Activated T-helper 9 cell treated with anti-CD3 and anti-CD28 coated beads, Interleukin-2, amount 50 U/mL, for 16 hours (primary cell): Measurements from ENCODE around the gene ARHGAP15.
"Not testable (repeated sequence)": the region's sequence is repeated elsewhere in the genome, so short reads cannot be mapped to it uniquely, and the experiment has no call there.

Experiments used
- DNase-seq: peaks from one replicate; pipeline ENCODE4 v3.0.0-alpha.2; 2020; ENCODE audit warnings: low read depth

ARHGAP15 gene

DNA sequence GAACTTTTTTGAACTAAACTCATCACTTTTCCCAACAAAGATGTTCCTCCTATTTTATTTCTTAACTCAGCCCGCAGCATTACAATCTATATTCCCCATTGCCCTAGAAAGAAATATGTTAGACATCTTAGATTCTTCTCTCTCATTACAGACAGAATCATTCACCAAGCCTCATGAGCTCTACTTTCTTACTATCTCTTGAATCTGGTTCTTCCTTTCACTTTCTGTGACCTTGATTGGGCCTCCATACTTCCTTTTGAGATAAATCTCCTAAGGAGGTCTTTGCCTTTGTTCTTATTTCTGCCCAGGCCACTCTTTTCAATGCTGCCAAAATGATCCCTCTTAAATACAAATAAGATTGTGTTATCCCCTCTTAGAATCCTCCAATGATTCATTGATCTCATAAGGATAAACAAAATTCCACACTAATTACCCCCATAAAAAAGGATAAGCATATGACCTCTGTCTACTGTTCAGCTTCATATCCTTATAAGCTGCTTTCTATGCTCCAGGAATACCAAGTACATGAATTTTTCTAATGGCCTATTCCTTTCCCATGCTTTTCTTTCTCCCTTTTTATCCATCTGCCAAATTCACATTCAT, 400.0 kb downstream of the ARHGAP15 start:
- DNase-seq: no peak

- DNase-seq: no peak
Measured at GRCh38 chr2:143530758-143531157, 401.5 kb downstream of the ARHGAP15 start.

DNA sequence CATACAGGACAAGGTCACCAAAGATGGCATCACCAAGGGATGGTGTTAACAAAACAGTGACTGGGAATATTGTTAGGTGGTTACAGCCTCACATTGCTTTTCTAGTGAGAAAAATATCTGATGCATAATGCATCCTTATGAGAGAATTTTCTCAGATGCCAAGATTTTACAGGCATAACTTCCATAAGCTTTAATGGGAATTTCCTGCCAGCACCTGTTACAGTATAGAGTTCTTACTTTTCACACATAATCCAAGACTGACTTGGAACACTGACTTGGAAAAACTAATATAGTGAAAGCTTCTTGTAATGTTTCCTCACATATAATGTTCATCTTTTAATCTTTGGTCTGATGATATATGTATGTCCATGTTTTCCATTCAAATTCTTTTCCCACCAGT, 402.8 kb downstream of the ARHGAP15 start:
- DNase-seq: no peak

GRCh38 chr2:143533846-143534245, 404.6 kb downstream of the ARHGAP15 start:
- DNase-seq: no peak

- DNase-seq: no peak
Measured at GRCh38 chr2:143535802-143536201, 406.6 kb downstream of the ARHGAP15 start.

DNA sequence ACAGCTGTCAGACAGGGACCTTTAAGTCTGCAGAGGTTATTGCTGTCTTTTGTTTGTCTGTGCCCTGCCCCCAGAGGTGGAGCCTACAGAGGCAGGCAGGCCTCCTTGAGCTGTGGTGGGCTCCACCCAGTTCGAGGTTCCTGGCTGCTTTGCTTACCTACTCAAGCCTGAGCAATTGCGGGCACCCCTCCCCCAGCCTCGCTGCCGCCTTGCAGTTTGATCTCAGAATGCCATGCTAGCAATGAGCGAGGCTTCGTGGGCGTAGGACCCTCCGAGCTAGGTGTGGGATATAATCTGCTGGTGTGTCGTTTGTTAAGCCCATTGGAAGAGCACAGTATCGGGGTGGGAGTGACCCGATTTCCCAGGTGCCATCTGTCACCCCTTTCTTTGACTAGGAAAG, 412.7 kb downstream of the ARHGAP15 start:
- not testable (repeated sequence) for DNase-seq

DNA sequence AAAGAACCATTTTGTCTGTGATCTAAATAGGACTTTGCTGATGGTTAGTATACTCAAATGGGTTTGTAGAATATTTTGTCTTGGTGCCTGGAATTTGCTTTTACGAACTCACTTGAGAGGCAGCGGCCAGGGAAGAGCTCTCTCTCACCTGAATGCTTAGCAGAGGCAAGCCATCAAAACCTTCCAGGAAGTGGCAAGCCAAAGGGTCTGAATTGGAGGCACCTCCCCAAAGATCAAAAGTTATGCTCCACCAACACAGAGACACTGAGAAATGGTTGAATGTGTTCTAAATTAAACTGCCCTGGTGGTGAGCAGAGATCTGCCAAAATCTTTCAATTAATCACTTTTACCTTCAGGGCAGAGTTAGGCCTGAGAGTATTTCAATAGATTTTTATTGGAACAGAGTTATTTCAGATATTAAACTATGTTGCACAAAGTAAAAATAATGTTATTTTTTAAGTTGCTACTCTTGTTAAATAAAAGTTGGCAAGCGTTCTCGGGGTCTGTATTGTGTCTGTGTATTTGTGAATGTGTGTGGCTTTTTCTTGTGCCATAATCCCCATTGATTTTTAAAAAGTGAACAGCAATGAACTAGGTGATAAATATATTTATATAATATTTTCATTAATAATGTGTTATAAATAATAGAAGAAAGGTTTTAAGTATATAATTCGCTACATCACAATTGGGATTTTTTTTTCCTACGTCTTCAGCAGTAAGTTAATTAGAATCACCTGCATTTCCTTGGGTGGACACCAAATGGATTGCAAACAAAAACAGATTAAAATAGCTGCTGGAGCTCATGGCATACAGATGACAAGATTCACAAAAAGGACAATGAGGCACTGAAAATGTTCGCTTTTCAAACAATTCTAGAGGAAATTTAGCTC, 416.1 kb downstream of the ARHGAP15 start:
- no peak for DNase-seq

- DNase-seq: no peak
Measured at GRCh38 chr2:143545949-143546255, 416.7 kb downstream of the ARHGAP15 start.

DNA sequence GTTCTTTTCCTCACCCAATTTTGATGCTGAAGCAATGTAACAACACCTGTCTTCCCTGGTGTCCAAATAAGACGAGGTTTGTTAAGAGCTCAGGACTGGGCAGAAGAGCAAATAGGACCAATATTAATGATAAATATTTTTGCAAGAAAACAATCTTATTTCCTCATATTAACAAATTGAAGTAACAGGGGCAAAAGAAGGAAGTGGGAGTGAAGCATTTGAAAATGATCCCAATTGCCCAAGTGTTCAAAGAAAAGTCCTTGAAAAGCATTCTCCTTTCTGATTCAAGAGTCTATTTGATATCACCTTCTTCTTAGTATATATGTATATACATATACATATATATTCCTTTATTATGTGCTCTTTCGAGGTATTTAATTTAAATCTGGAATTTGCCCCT, 418.8 kb downstream of the ARHGAP15 start:
- DNase-seq: no peak

- DNase-seq: no peak
Measured at GRCh38 chr2:143550500-143550899, 421.3 kb downstream of the ARHGAP15 start.

GRCh38 chr2:143551971-143552650, 422.9 kb downstream of the ARHGAP15 start:
- no peak for DNase-seq

- no peak for DNase-seq
Measured at GRCh38 chr2:143553261-143553660, 424.0 kb downstream of the ARHGAP15 start.

DNA sequence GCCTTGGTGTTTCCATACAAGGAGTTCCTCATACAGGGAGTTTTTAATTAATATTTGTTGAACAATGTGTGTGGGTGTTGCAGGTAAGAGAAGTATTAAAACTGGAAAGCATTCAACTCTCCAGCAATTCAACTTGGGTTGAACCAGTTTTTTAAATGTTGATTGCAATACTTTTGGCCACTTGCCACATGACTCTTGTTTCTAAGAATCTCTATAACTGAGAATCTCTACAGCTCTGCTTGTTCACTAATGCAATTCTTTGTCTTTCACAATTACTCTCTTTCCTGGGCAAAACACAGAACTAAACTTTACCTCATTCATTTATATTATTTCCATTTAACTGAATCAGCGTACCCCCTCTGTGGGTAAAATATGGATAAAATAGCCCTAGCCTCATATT, 429.4 kb downstream of the ARHGAP15 start:
- DNase-seq: no peak

DNA sequence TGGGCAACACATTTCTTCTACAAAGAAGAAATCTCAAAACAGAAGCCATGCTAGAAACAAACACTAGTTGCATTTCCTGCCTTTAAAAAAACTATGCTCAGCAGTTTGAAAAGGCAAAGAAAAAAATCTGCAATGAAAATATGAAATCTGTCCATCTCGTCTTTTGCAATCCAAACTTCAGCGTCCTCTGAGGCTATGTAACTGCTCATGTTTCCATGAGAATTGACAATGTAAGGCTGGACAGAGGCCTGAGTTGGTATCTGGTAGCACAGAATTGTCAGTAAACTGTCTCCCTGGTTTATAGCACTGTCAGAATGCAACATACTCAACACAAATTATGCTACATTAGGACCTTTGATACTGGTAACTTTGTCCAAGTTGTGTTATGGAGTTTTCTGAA, 429.9 kb downstream of the ARHGAP15 start:
- no peak for DNase-seq

DNA sequence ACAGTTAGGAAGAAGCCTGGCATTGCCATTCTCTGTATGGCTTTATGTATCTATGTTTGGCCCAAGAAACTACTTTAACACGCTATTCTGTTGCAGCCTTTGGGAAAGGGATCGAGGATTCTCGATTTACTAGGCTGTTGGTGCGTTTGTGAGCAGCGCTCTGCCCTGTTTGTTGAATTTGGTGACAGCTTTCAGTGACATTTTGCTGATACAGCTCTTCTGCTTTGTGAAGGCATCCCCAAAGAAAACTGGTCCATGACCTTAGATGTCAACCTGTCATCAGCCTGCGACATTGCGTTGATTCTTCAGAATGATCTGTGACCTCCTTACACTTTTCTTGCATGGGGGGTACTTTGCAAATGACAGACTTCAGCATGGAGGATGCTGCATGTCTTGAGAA, 431.5 kb downstream of the ARHGAP15 start:
- DNase-seq: no peak

DNA sequence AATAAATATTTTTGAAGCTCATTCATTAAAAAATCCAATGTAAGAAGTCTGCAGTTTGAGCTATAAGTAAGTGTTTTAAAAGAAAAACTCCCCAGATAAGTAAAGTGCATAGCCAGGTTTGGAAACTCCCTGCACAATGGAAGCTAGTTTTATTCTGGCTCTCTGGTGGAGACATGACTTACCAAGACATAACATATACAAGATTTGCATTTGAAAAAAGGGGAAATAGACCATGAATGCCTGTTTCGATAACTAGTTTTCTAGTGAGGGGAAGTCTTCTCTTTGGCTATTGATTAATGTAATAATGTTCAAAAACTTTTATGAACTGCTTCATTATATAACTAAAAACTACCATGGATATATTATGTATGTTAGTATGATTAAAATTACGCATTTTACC, 435.2 kb downstream of the ARHGAP15 start:
- no peak for DNase-seq

DNA sequence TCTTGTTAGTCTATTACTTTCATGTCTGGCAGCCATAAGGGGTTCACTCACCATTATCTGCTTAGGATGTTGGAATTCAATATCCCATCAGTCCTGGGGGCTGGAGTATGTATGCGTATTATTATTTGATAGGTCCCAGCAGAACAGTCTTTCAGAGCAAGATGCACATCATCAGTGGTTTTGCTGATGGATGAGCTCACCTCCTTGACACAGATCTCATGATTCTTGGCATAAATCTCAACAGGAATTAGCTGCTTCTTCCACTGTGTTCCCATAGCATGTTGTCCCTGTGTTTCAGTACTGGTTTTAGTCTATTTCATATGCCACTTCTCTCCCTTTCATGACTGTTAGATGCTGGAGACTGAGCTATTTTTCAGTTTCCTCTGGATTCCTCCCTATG, 442.5 kb downstream of the ARHGAP15 start:
- DNase-seq: no peak

DNA sequence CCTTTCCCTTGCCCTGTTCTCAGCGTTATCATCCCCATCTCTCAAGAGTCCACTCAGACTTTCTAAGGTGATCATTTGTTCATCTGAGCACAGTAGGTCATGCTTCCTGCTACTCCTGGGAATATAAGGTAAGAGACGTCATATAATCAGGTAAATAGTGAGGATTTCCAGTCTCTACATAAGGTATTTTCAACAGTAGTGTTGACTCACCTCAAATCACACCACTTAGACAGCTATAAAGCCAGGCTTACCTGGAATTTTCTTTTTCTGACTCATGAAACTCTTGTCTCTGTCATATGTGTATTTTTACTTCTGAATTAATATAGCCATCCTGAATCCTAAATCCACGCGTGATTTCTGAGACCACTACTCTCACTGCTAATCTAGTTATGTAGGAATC, 443.2 kb downstream of the ARHGAP15 start:
- no peak for DNase-seq

DNA sequence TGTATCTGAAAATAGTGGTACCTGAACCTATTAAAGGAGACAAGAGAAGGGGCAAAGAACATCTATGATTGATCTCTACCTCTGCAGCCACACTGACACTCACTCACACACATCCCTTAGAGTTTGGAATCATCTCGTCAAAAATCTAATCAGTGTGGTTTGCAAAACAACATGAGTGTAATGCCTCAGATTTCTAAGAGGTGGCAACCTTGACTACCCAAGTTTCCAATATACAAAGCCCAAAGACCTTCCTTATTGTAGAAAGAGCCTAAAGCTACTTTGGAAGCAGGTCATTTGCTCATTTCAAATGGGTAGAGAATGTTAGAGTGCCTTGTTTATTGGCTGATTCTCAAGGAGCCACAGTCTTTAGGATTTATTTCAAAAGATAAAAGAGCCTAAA, 444.9 kb downstream of the ARHGAP15 start:
- DNase-seq: no peak

- no peak for DNase-seq
Measured at GRCh38 chr2:143575340-143575739, 446.1 kb downstream of the ARHGAP15 start.

- DNase-seq: no peak
Measured at GRCh38 chr2:143577489-143577888, 448.3 kb downstream of the ARHGAP15 start.

GRCh38 chr2:143579456-143579855, 450.2 kb downstream of the ARHGAP15 start:
- no peak for DNase-seq

DNA sequence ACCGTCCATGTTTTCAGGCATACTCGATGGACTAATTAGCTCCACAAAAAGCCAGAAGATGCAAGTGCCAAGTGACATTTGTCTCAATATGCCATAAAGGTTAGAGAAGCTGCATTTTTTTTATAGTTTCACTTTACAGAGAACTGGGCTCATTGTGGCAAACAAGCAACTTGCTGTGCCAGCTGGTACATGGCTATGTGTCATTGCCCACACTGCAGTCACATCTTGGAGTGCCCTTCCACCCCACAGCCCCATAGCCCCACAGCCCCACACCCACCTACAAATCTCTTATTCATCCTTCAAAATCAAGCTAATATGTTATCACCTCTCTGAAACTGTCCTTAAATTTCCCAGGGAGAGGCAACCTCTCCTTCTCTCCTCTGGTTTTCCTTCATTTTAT, 451.9 kb downstream of the ARHGAP15 start:
- no peak for DNase-seq
